Calu3 (cell line): ENCODE data around the gene PYCARD. TPM values are rescaled to one million over a fixed set of nuclear protein-coding genes. Genes with fewer than 3 reads are reported as not detected.

Source experiments
- BruUV-seq: library from RNA; stranded (reverse); fragments of 400-500 nt; replicated peaks from 2 replicates; lab custom pipeline; 2021; lab: Mats Ljungman, UMichigan
- CTCF ChIA-PET: fragments of 300-600 bp; sonication (Branson Sonifier 250); formaldehyde crosslinking; loops from one replicate; lab custom pipeline; 2022; ENCODE audit warnings: antibody characterized with exemption; lab: Charles Lee
- DNase-seq: peaks from one replicate; pipeline ENCODE4 v3.0.0; 2022
- H3K27ac Mint-ChIP-seq: one replicate; pipeline ENCODE4 v1.8.0; 2022; ENCODE audit warnings: mixed read lengths; ENCODE audit not compliant: unreplicated experiment
- H3K27me3 Mint-ChIP-seq: one replicate; pipeline ENCODE4 v1.8.0; 2022; ENCODE audit warnings: mixed read lengths; ENCODE audit not compliant: unreplicated experiment
- H3K36me3 Mint-ChIP-seq: one replicate; pipeline ENCODE4 v1.8.0; 2022; ENCODE audit warnings: mild to moderate bottlenecking, moderate library complexity, mixed read lengths; ENCODE audit not compliant: insufficient read depth, unreplicated experiment
- H3K4me1 Mint-ChIP-seq: one replicate; pipeline ENCODE4 v1.8.0; 2022; ENCODE audit warnings: mild to moderate bottlenecking, low read depth, mixed read lengths; ENCODE audit not compliant: unreplicated experiment
- H3K4me3 Mint-ChIP-seq: one replicate; pipeline ENCODE4 v1.8.0; 2022; ENCODE audit warnings: mild to moderate bottlenecking, low read depth, moderate library complexity, mixed read lengths; ENCODE audit not compliant: unreplicated experiment
- H3K9me3 Mint-ChIP-seq: one replicate; pipeline ENCODE4 v1.8.0; 2022; ENCODE audit warnings: low read depth, mixed read lengths; ENCODE audit not compliant: unreplicated experiment
- CTCF ChIP-seq: fragments of 200-600 bp; IDR thresholded peaks from one replicate; pipeline ENCODE4 v1.8.0; 2022; ENCODE audit warnings: antibody characterized with exemption; ENCODE audit not compliant: unreplicated experiment
- intact Hi-C: fragments of 100-400 bp; cut with micrococcal nuclease; formaldehyde crosslinking; loops from one replicate; pipeline ENCODE4 v1.10.0; 2022; ENCODE audit not compliant: unreplicated experiment
- total RNA-seq: library from RNA; stranded (reverse); gene quantifications from 2 replicates; pipeline ENCODE4 v1.2.3, GENCODE V29; 2022

PYCARD gene
- total RNA-seq, 1 experiment from 2014 or later = 24.3 TPM

DNA sequence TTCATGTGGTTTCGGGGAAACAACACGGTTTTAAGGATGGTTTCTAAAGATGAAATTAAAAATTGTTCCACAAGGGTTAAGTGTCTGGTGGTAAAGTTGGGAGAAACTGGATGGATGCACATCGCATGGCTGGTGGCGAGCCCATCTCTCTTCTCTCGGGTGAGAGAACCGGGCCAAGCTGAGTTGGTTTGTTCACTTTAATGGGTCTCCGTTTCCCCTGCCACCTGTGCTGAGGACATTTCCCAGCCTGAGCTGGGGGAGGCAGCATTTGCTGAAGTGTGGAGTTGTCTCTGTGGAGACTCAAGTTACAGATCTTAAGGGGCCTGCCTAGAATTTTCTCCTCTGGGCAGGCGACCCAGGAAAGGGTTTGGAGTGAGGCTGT lies 14.8 kb downstream of the PYCARD start:
- Mint-ChIP-seq H3K27me3 (no peaks in the 10 kb centered on the region), H3K4me1 (peaks cover 57% of the 10 kb centered on the region), H3K9me3 (no peaks in the 10 kb centered on the region), H3K36me3 (peaks cover 100% of the 10 kb centered on the region), H3K27ac (no peak overlapping the region), H3K4me3 (no peak overlapping the region)
- CTCF ChIA-PET = interaction anchor here (1.0 kb wide), 1 partner anchor 15 kb away, joined by 3 read pairs; the partner anchor contains the start of gene PYCARD
- no peak for DNase-seq
- no TSS peak for BruUV-seq
- TF ChIP-seq CTCF = no peak
- intact Hi-C loops = loop anchor here (10.0 kb wide), 1 partner anchor 197 kb away; no protein-coding TSS in a partner anchor

- no peak overlapping the region for H3K4me3 Mint-ChIP-seq
- H3K9me3 Mint-ChIP-seq = no peaks in the 10 kb centered on the region
- H3K27me3 Mint-ChIP-seq = no peaks in the 10 kb centered on the region
- H3K27ac Mint-ChIP-seq = peak overlapping the region; percentile 8
- no peak for TF ChIP-seq CTCF
- H3K36me3 Mint-ChIP-seq = peaks cover 100% of the 10 kb centered on the region
- H3K4me1 Mint-ChIP-seq = peaks cover 64% of the 10 kb centered on the region
- CTCF ChIA-PET = interaction anchor here (0.5 to 1.0 kb wide), 2 partner anchors 16 to 29 kb away, joined by 3 read pairs; partner anchors contain the start of gene PYCARD
- intact Hi-C loops = loop anchor here (10.0 kb wide), 1 partner anchor 198 kb away; no protein-coding TSS in a partner anchor
- no peak for DNase-seq
- no TSS peak for BruUV-seq
These were observed 15.4 kb downstream of the PYCARD start for GRCh38 chr16:31186930-31187807.

DNA sequence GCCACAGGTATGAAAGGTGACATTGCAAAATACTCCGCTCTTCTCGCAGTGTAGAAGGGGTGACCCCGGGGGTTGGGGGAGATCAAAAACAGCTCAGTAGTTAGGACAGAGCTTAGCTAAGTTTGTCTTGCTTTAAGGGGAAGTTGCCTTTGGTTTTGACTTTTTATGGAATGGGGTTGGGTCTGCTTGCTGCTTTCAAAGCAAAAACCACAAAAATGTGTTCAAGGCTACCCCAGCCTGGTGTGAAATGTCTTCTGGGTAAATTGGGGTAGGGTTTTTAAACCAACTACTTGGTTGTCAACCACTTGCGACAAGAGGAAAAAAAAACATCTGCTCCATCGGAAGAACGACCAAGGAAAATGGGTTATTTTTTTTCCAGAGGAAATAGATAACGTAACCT lies 16.4 kb downstream of the PYCARD start:
- peaks cover 100% of the 10 kb centered on the region for H3K36me3 Mint-ChIP-seq
- intact Hi-C loops = loop anchor here (10.0 kb wide), 1 partner anchor 199 kb away; no protein-coding TSS in a partner anchor
- H3K9me3 Mint-ChIP-seq = no peaks in the 10 kb centered on the region
- TF ChIP-seq CTCF = no peak
- CTCF ChIA-PET = no interaction called here
- DNase-seq = no peak
- H3K27ac Mint-ChIP-seq = peak overlapping the region; percentile 8
- BruUV-seq = no TSS peak
- no peak overlapping the region for H3K4me3 Mint-ChIP-seq
- H3K4me1 Mint-ChIP-seq = peaks cover 65% of the 10 kb centered on the region
- H3K27me3 Mint-ChIP-seq = no peaks in the 10 kb centered on the region

DNA sequence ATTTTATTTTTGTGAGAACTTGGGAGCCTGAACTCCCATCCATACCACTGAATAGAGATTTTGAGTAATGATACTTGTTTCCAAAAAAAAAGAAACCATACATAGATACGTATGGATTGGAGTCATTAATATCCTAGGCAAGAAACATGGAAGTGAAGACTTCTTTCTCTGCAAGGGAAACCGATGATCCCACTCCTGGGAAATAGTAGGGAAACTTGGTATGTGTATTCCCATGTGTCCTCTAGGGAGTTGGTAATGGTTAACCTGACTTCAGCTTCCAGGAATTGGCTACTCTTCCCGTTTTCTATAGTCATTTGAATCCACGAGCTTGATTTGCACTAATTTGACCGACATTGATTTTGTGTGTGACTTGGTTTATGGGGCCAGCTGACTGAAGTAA lies 17.2 kb downstream of the PYCARD start:
- H3K27ac Mint-ChIP-seq = peak overlapping the region; percentile 8
- TF ChIP-seq CTCF = no peak
- H3K9me3 Mint-ChIP-seq = no peaks in the 10 kb centered on the region
- H3K27me3 Mint-ChIP-seq = no peaks in the 10 kb centered on the region
- peaks cover 100% of the 10 kb centered on the region for H3K36me3 Mint-ChIP-seq
- no TSS peak for BruUV-seq
- DNase-seq = no peak
- CTCF ChIA-PET = interaction anchor here (0.6 kb wide), 1 partner anchor 100 kb away, joined by 4 read pairs; no protein-coding TSS in a partner anchor
- peaks cover 64% of the 10 kb centered on the region for H3K4me1 Mint-ChIP-seq
- H3K4me3 Mint-ChIP-seq = no peak overlapping the region
- intact Hi-C loops = loop anchor here (10.0 kb wide), 1 partner anchor 199 kb away; no protein-coding TSS in a partner anchor
